ENCODE measurements around the gene KLHL6. TPM values are rescaled to one million over a fixed set of nuclear protein-coding genes. Genes with fewer than 3 reads are reported as not detected.

Gene KLHL6
- total RNA-seq: 0.16 TPM in 1 of 2 replicates, not detected in the other

GRCh38 chr3:183555541-183556081 lies at the start of gene KLHL6:
Gene KLHL6 (minus strand): TSS chr3:183555706. CDS start chr3:183555653, 53 bp downstream.

Other genes with a start within 250 kb of the KLHL6 start
- gene MCF2L2, start 127.1 kb downstream of the KLHL6 start, total RNA-seq: 0.04 and 0.55 TPM in 2 replicates
- gene KLHL24, start 79.9 kb upstream of the KLHL6 start, total RNA-seq: 11.9 and 13.9 TPM in 2 replicates
- 18.9 and 28.4 TPM in 2 replicates for gene YEATS2, start 142.1 kb upstream of the KLHL6 start, total RNA-seq